ENCODE data around the gene CD209. TPM values are rescaled to one million over a fixed set of nuclear protein-coding genes. Genes with fewer than 3 reads are reported as not detected.

Gene CD209
- total and polyA plus RNA-seq, 2 experiments from 2014 or later: not detected

- Histone ChIP-seq H3K27ac (no peak overlapping the region), H3K9me3 (ENCODE audit: low read depth) (no peaks in the 10 kb centered on the region), H3K36me3 (replicated peaks; ENCODE audit: insufficient read depth, low read depth) (no peaks in the 10 kb centered on the region), H3K9me2 (replicated peaks; ENCODE audit: insufficient read depth) (no peaks in the 10 kb centered on the region), H2AFZ (no peak overlapping the region), H3K4me2 (no peak overlapping the region), H3K4me1 (ENCODE audit: insufficient read depth) (no peaks in the 10 kb centered on the region), H3K4me3 (no peak overlapping the region), H4K20me1 (ENCODE audit: insufficient read depth, poor library complexity, severe bottlenecking) (no peaks in the 10 kb centered on the region), H3K79me2 (no peaks in the 10 kb centered on the region), H3K27me3 (no peaks in the 10 kb centered on the region)
- TF ChIP-seq EZH2 (IDR thresholded peaks at IDR 0.05; ENCODE audit: borderline replicate concordance): no peak
- TF ChIP-seq EZH2phosphoT487 (IDR thresholded peaks at IDR 0.05; ENCODE audit: low read depth, severe bottlenecking, unreplicated experiment): no peak
- TF ChIP-seq CTCF (IDR thresholded peaks at IDR 0.05; ENCODE audit: poor library complexity): no peak
- no peak for DNase-seq (ENCODE audit: low spot score)
- 96% methylated on average over 8 of the region's 8 CpGs for WGBS (ENCODE audit: low lambda C conversion rate, missing lambda C conversion rate)
Measured at GRCh38 chr19:7690779-7691258, 56.5 kb downstream of the CD209 start.

Other genes with a start within 250 kb of the CD209 start
- gene ZNF358, start 231.4 kb downstream of the CD209 start, total RNA-seq: 39.9 and 44.1 TPM in 2 replicates
- 37.8 and 43.4 TPM in 2 replicates for gene ZNF358, start 231.4 kb downstream of the CD209 start, polyA plus RNA-seq
- 15.5 and 19.0 TPM in 2 replicates for gene MCOLN1, start 224.9 kb downstream of the CD209 start, total RNA-seq
- 55.5 and 60.5 TPM in 2 replicates for gene MCOLN1, start 224.9 kb downstream of the CD209 start, polyA plus RNA-seq
- gene PNPLA6, start 211.8 kb downstream of the CD209 start, total RNA-seq: 39.9 and 43.0 TPM in 2 replicates
- 49.7 and 50.5 TPM in 2 replicates for gene PNPLA6, start 211.8 kb downstream of the CD209 start, polyA plus RNA-seq
- gene CAMSAP3, start 151.7 kb downstream of the CD209 start, total RNA-seq: 15.1 and 22.8 TPM in 2 replicates
- 52.6 and 58.5 TPM in 2 replicates for gene CAMSAP3, start 151.7 kb downstream of the CD209 start, polyA plus RNA-seq
- gene XAB2, start 118.0 kb downstream of the CD209 start, total RNA-seq: 20.3 and 24.5 TPM in 2 replicates
- 19.6 and 19.9 TPM in 2 replicates for gene XAB2, start 118.0 kb downstream of the CD209 start, polyA plus RNA-seq
- gene PET100, start 117.7 kb downstream of the CD209 start, total RNA-seq: 18.1 and 29.4 TPM in 2 replicates
- 296 and 312 TPM in 2 replicates for gene PET100, start 117.7 kb downstream of the CD209 start, polyA plus RNA-seq
- not detected in 2 replicates for gene PCP2, start 113.8 kb downstream of the CD209 start, total RNA-seq
- gene PCP2, start 113.8 kb downstream of the CD209 start, polyA plus RNA-seq: 0.60 and 0.62 TPM in 2 replicates
- gene STXBP2, start 110.4 kb downstream of the CD209 start, total RNA-seq: 51.9 and 58.6 TPM in 2 replicates
- gene STXBP2, start 110.4 kb downstream of the CD209 start, polyA plus RNA-seq: 142 and 150 TPM in 2 replicates
- not detected in 2 replicates for gene RETN, start 78.5 kb downstream of the CD209 start, total RNA-seq
- 0.74 TPM in 1 of 2 replicates, not detected in the other for gene RETN, start 78.5 kb downstream of the CD209 start, polyA plus RNA-seq
- gene MCEMP1, start 70.4 kb downstream of the CD209 start, total RNA-seq: not detected in 2 replicates
- not detected in 2 replicates for gene MCEMP1, start 70.4 kb downstream of the CD209 start, polyA plus RNA-seq
- 64.6 and 80.4 TPM in 2 replicates for gene TRAPPC5, start 66.7 kb downstream of the CD209 start, total RNA-seq
- 175 and 187 TPM in 2 replicates for gene TRAPPC5, start 66.7 kb downstream of the CD209 start, polyA plus RNA-seq
- not detected in 2 replicates for gene FCER2, start 45.4 kb downstream of the CD209 start, total RNA-seq
- not detected in 2 replicates for gene FCER2, start 45.4 kb downstream of the CD209 start, polyA plus RNA-seq
- gene CLEC4G, start 15.4 kb downstream of the CD209 start, total RNA-seq: not detected in 2 replicates
- gene CLEC4G, start 15.4 kb downstream of the CD209 start, polyA plus RNA-seq: not detected in 2 replicates
- 0.07 and 0.80 TPM in 2 replicates for gene CLEC4M, start 15.7 kb upstream of the CD209 start, total RNA-seq
- gene CLEC4M, start 15.7 kb upstream of the CD209 start, polyA plus RNA-seq: not detected in 2 replicates
- 10.7 and 12.4 TPM in 2 replicates for gene EVI5L, start 82.7 kb upstream of the CD209 start, total RNA-seq
- 11.5 and 13.1 TPM in 2 replicates for gene EVI5L, start 82.7 kb upstream of the CD209 start, polyA plus RNA-seq
- 0.40 and 1.00 TPM in 2 replicates for gene PRR36, start 126.9 kb upstream of the CD209 start, total RNA-seq
- 2.5 and 5.4 TPM in 2 replicates for gene PRR36, start 126.9 kb upstream of the CD209 start, polyA plus RNA-seq
- gene LRRC8E, start 141.0 kb upstream of the CD209 start, total RNA-seq: 1.8 and 4.5 TPM in 2 replicates
- 3.2 and 3.3 TPM in 2 replicates for gene LRRC8E, start 141.0 kb upstream of the CD209 start, polyA plus RNA-seq
- gene MAP2K7, start 156.3 kb upstream of the CD209 start, total RNA-seq: 13.6 and 13.8 TPM in 2 replicates
- gene MAP2K7, start 156.3 kb upstream of the CD209 start, polyA plus RNA-seq: 11.8 and 12.8 TPM in 2 replicates
- 0.52 TPM in 1 of 2 replicates, not detected in the other for gene TGFBR3L, start 167.3 kb upstream of the CD209 start, total RNA-seq
- gene TGFBR3L, start 167.3 kb upstream of the CD209 start, polyA plus RNA-seq: 3.3 and 8.5 TPM in 2 replicates
- 6.5 and 11.8 TPM in 2 replicates for gene SNAPC2, start 172.8 kb upstream of the CD209 start, total RNA-seq
- 17.5 and 21.0 TPM in 2 replicates for gene SNAPC2, start 172.8 kb upstream of the CD209 start, polyA plus RNA-seq
- 4.3 and 5.2 TPM in 2 replicates for gene CTXN1, start 178.6 kb upstream of the CD209 start, total RNA-seq
- gene CTXN1, start 178.6 kb upstream of the CD209 start, polyA plus RNA-seq: 13.5 and 14.5 TPM in 2 replicates
- gene TIMM44, start 196.1 kb upstream of the CD209 start, total RNA-seq: 52.0 and 61.7 TPM in 2 replicates
- 40.7 and 54.9 TPM in 2 replicates for gene TIMM44, start 196.1 kb upstream of the CD209 start, polyA plus RNA-seq

Data from hepatocyte (in vitro differentiated cells).